ENCODE measurements around the gene KIF19.

The KIF19 gene

GRCh38 chr17:74356646-74357465 lies 30.8 kb downstream of the KIF19 start:
- Histone ChIP-seq H3K27ac (replicated peaks) (no peak overlapping the region), H3K4me3 (replicated peaks; ENCODE audit: insufficient read depth, low read length) (no peak overlapping the region), H3K27me3 (ENCODE audit: insufficient read depth, poor library complexity, severe bottlenecking) (peaks cover 72% of the 10 kb centered on the region)
- TF ChIP-seq GABPA (IDR thresholded peaks at IDR 0.05; ENCODE audit: low read depth) (no peak), SPI1 (IDR thresholded peaks at IDR 0.05; ENCODE audit: borderline replicate concordance, low read depth) (no peak), REST (IDR thresholded peaks at IDR 0.05; ENCODE audit: insufficient replicate concordance, low read depth) (no peak), CTCF (IDR thresholded peaks at IDR 0.05; ENCODE audit: insufficient read depth, low read length) (no peak), POLR2AphosphoS5 (IDR thresholded peaks at IDR 0.05; ENCODE audit: low read depth) (no peak)
- DNase-seq (ENCODE audit: low read depth in 1 of 2, low spot score in 1 of 2) = no peak

GRCh38 chr17:74357466-74357809 lies 31.4 kb downstream of the KIF19 start:
- Histone ChIP-seq H3K27ac (replicated peaks) (no peak overlapping the region), H3K27me3 (ENCODE audit: insufficient read depth, poor library complexity, severe bottlenecking) (peaks cover 71% of the 10 kb centered on the region), H3K4me3 (replicated peaks; ENCODE audit: insufficient read depth, low read length) (no peak overlapping the region)
- DNase-seq (ENCODE audit: low read depth in 1 of 2, low spot score in 1 of 2) = no peak
- TF ChIP-seq POLR2AphosphoS5 (IDR thresholded peaks at IDR 0.05; ENCODE audit: low read depth) (no peak), GABPA (IDR thresholded peaks at IDR 0.05; ENCODE audit: low read depth) (no peak), REST (IDR thresholded peaks at IDR 0.05; ENCODE audit: insufficient replicate concordance, low read depth) (no peak), CTCF (IDR thresholded peaks at IDR 0.05; ENCODE audit: insufficient read depth, low read length) (no peak), SPI1 (IDR thresholded peaks at IDR 0.05; ENCODE audit: borderline replicate concordance, low read depth) (no peak)

GRCh38 chr17:74358697-74359096 lies 32.7 kb downstream of the KIF19 start:
- Histone ChIP-seq H3K27ac (replicated peaks) (no peak overlapping the region), H3K27me3 (ENCODE audit: insufficient read depth, poor library complexity, severe bottlenecking) (peaks cover 63% of the 10 kb centered on the region), H3K4me3 (replicated peaks; ENCODE audit: insufficient read depth, low read length) (no peak overlapping the region)
- no peak for DNase-seq (ENCODE audit: low read depth in 1 of 2, low spot score in 1 of 2)
- TF ChIP-seq CTCF (IDR thresholded peaks at IDR 0.05; ENCODE audit: insufficient read depth, low read length) (no peak), REST (IDR thresholded peaks at IDR 0.05; ENCODE audit: insufficient replicate concordance, low read depth) (no peak), POLR2AphosphoS5 (IDR thresholded peaks at IDR 0.05; ENCODE audit: low read depth) (no peak), GABPA (IDR thresholded peaks at IDR 0.05; ENCODE audit: low read depth) (no peak), SPI1 (IDR thresholded peaks at IDR 0.05; ENCODE audit: borderline replicate concordance, low read depth) (no peak)
